NCI-H2171 treated with DMSO at 0.1 percent for 48 hours (cell line): ENCODE results near the gene LGR5.

Experiments used
- DNase-seq: peaks from one replicate; lab custom pipeline; 2025; lab: John Stamatoyannopoulos, UW

The LGR5 gene

GRCh38 chr12:71439362-71439612 lies 311 bp upstream of the LGR5 start:
- DNase-seq: peak; percentile 60

- DNase-seq: peak; percentile 30
Measured at GRCh38 chr12:71440345-71440762, 756 bp downstream of the LGR5 start.

- DNase-seq: peak; percentile 49
Measured at GRCh38 chr12:71440763-71441748, 1.5 kb downstream of the LGR5 start.

- no peak for DNase-seq
Measured at GRCh38 chr12:71441836-71442566, 2.4 kb downstream of the LGR5 start.

- DNase-seq: no peak
Measured at GRCh38 chr12:71442567-71442931, 3.0 kb downstream of the LGR5 start.

GRCh38 chr12:71445071-71445470 lies 5.5 kb downstream of the LGR5 start:
- no peak for DNase-seq

GRCh38 chr12:71447691-71448132 lies 8.1 kb downstream of the LGR5 start:
- DNase-seq: no peak

GRCh38 chr12:71448150-71448581 lies 8.6 kb downstream of the LGR5 start:
- DNase-seq: no peak

GRCh38 chr12:71449373-71450070 lies 9.9 kb downstream of the LGR5 start:
- DNase-seq: no peak

- DNase-seq: no peak
Measured at GRCh38 chr12:71452006-71452405, 12.4 kb downstream of the LGR5 start.

- DNase-seq: no peak
Measured at GRCh38 chr12:71455028-71455737, 15.6 kb downstream of the LGR5 start.

GRCh38 chr12:71456316-71456715 lies 16.7 kb downstream of the LGR5 start:
- peak; percentile 63 for DNase-seq

GRCh38 chr12:71456990-71457389 lies 17.4 kb downstream of the LGR5 start:
- no peak for DNase-seq

GRCh38 chr12:71460318-71460717 lies 20.7 kb downstream of the LGR5 start:
- no peak for DNase-seq

GRCh38 chr12:71460850-71461609 lies 21.4 kb downstream of the LGR5 start:
- DNase-seq: no peak

GRCh38 chr12:71461787-71462328 lies 22.3 kb downstream of the LGR5 start:
- DNase-seq: no peak

- DNase-seq: peak; percentile 20
Measured at GRCh38 chr12:71465796-71466195, 26.2 kb downstream of the LGR5 start.

GRCh38 chr12:71469258-71469750 lies 29.7 kb downstream of the LGR5 start:
- no peak for DNase-seq

GRCh38 chr12:71472441-71472911 lies 32.9 kb downstream of the LGR5 start:
- DNase-seq: no peak

GRCh38 chr12:71474791-71475190 lies 35.2 kb downstream of the LGR5 start:
- DNase-seq: no peak

- no peak for DNase-seq
Measured at GRCh38 chr12:71475280-71475679, 35.7 kb downstream of the LGR5 start.
